Endodermal cell (in vitro differentiated cells): ENCODE measurements around the gene ALDH1A1. TPM values are rescaled to one million over a fixed set of nuclear protein-coding genes. Genes with fewer than 3 reads are reported as not detected.

Experiments used
- DNase-seq: peaks from one replicate; pipeline ENCODE4 v3.0.0-alpha.2; 2017
- H3K27ac ChIP-seq: 2 replicates; pipeline ENCODE4 v1.5.1; 2013; ENCODE audit warnings: mild to moderate bottlenecking, low read depth, low read length, moderate library complexity
- H3K27me3 ChIP-seq: 2 replicates; pipeline ENCODE4 v1.6.1; 2013; ENCODE audit warnings: mild to moderate bottlenecking, low read length, moderate library complexity; ENCODE audit not compliant: insufficient read depth, control insufficient read depth, poor library complexity, severe bottlenecking
- H3K36me3 ChIP-seq: 2 replicates; pipeline ENCODE4 v1.7.0; 2013; ENCODE audit warnings: mild to moderate bottlenecking, low read length, moderate library complexity; ENCODE audit not compliant: control insufficient read depth, insufficient read depth
- H3K4me1 ChIP-seq: one replicate; pipeline ENCODE4 v1.7.0; 2013; ENCODE audit warnings: low read length; ENCODE audit not compliant: control insufficient read depth, insufficient read depth
- H3K4me3 ChIP-seq: 2 replicates; pipeline ENCODE4 v1.5.1; 2013; ENCODE audit warnings: mild to moderate bottlenecking, low read length, moderate library complexity
- H3K9ac ChIP-seq: 2 replicates; pipeline ENCODE4 v1.6.1; 2013; ENCODE audit warnings: mild to moderate bottlenecking, low read length, moderate library complexity; ENCODE audit not compliant: poor library complexity, severe bottlenecking; ENCODE audit errors: extremely low read depth
- H3K9me3 ChIP-seq: 2 replicates; pipeline ENCODE4 v1.6.1; 2013; ENCODE audit warnings: mild to moderate bottlenecking, low read length, moderate library complexity; ENCODE audit not compliant: control insufficient read depth
- H3K27ac Mint-ChIP-seq: 2 replicates; pipeline ENCODE4 v1.8.0; 2020; ENCODE audit warnings: mixed read lengths
- H3K27me3 Mint-ChIP-seq: 2 replicates; pipeline ENCODE4 v1.8.0; 2021; ENCODE audit warnings: mild to moderate bottlenecking, mixed read lengths; ENCODE audit not compliant: insufficient read depth
- H3K36me3 Mint-ChIP-seq: 2 replicates; pipeline ENCODE4 v1.8.0; 2020; ENCODE audit warnings: low read depth, mixed read lengths
- H3K4me1 Mint-ChIP-seq: 2 replicates; pipeline ENCODE4 v1.8.0; 2020; ENCODE audit warnings: mixed read lengths
- H3K4me3 Mint-ChIP-seq: 2 replicates; pipeline ENCODE4 v1.8.0; 2020; ENCODE audit warnings: mild to moderate bottlenecking, moderate library complexity, mixed read lengths
- H3K9me3 Mint-ChIP-seq: 2 replicates; pipeline ENCODE4 v1.8.0; 2020; ENCODE audit warnings: mild to moderate bottlenecking, mixed read lengths
- WGBS, 2 experiments: methylation state at CpG; one replicate each; pipeline versions ENCODE4 v1.1.5 to v1.1.7; 2013; ENCODE audit warnings: missing lambda C conversion rate in 2 of 2, mixed read lengths in 1 of 2; ENCODE audit not compliant: insufficient coverage in 1 of 2, insufficient read length in 1 of 2; 5-methylcytosine and 5-hydroxymethylcytosine counted together
- total RNA-seq, 2 donors: library from RNA; stranded (reverse); fragmentation: NEBNext Ultra II Directional in 1 of 2; extraction: Animal tissue kit (Norgen Biotek cat#: 25700) in 1 of 2; gene quantifications; 2 replicates in 1 of 2; 3 replicates in 1 of 2; pipeline ENCODE4 v1.2.1, GENCODE V29; 2021
- TF ChIP-seq, protein P1 (sequence below): fragments of 200-600 bp; sonication (generic); conservative IDR thresholded peaks from 2 replicates; pipeline ENCODE4 v1.5.0; 2021; ENCODE audit warnings: antibody characterized with exemption, mild to moderate bottlenecking

The ALDH1A1 gene
- total RNA-seq, 2 donors from 2014 or later: 3.5 to 4.6 TPM

GRCh38 chr9:72997387-72997995 lies 44.6 kb upstream of the ALDH1A1 start:
- DNase-seq: peak; percentile 50
- H3K9me3 ChIP-seq: no peaks in the 10 kb centered on the region
- H3K4me1 Mint-ChIP-seq: peaks cover 12% of the 10 kb centered on the region
- H3K27me3 ChIP-seq: peaks cover 21% of the 10 kb centered on the region
- no peaks in the 10 kb centered on the region for H3K9me3 Mint-ChIP-seq
- H3K27me3 Mint-ChIP-seq: peaks cover 28% of the 10 kb centered on the region
- H3K4me3 Mint-ChIP-seq: no peak overlapping the region
- 86 to 90% methylated on average over 6 to 9 of the region's 9 CpGs for WGBS, 2 experiments
- no peak overlapping the region for H3K27ac ChIP-seq
- H3K4me3 ChIP-seq: peak overlapping the region; percentile 12
- no peak overlapping the region for H3K9ac ChIP-seq
- TF ChIP-seq, protein P1, sequence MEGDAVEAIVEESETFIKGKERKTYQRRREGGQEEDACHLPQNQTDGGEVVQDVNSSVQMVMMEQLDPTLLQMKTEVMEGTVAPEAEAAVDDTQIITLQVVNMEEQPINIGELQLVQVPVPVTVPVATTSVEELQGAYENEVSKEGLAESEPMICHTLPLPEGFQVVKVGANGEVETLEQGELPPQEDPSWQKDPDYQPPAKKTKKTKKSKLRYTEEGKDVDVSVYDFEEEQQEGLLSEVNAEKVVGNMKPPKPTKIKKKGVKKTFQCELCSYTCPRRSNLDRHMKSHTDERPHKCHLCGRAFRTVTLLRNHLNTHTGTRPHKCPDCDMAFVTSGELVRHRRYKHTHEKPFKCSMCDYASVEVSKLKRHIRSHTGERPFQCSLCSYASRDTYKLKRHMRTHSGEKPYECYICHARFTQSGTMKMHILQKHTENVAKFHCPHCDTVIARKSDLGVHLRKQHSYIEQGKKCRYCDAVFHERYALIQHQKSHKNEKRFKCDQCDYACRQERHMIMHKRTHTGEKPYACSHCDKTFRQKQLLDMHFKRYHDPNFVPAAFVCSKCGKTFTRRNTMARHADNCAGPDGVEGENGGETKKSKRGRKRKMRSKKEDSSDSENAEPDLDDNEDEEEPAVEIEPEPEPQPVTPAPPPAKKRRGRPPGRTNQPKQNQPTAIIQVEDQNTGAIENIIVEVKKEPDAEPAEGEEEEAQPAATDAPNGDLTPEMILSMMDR: no peak
- H3K36me3 Mint-ChIP-seq: no peaks in the 10 kb centered on the region
- H3K36me3 ChIP-seq: no peaks in the 10 kb centered on the region
- H3K27ac Mint-ChIP-seq: no peak overlapping the region
- H3K4me1 ChIP-seq: peaks cover 4% of the 10 kb centered on the region

- H3K4me1 Mint-ChIP-seq: peaks cover 12% of the 10 kb centered on the region
- Histone ChIP-seq H3K4me3 (peak overlapping the region; percentile 12), H3K4me1 (peaks cover 4% of the 10 kb centered on the region), H3K27me3 (peaks cover 21% of the 10 kb centered on the region), H3K27ac (no peak overlapping the region), H3K9ac (no peak overlapping the region), H3K9me3 (no peaks in the 10 kb centered on the region), H3K36me3 (no peaks in the 10 kb centered on the region)
- H3K36me3 Mint-ChIP-seq: no peaks in the 10 kb centered on the region
- no peak for DNase-seq
- TF ChIP-seq, protein P1: no peak
- H3K27me3 Mint-ChIP-seq: peaks cover 28% of the 10 kb centered on the region
- no peak overlapping the region for H3K27ac Mint-ChIP-seq
- H3K4me3 Mint-ChIP-seq: no peak overlapping the region
- H3K9me3 Mint-ChIP-seq: no peaks in the 10 kb centered on the region
Measured at GRCh38 chr9:72996684-72997314, 43.9 kb upstream of the ALDH1A1 start.

GRCh38 chr9:72996114-72996513 lies 43.3 kb upstream of the ALDH1A1 start:
- H3K27ac Mint-ChIP-seq: no peak overlapping the region
- Histone ChIP-seq H3K9me3 (no peaks in the 10 kb centered on the region), H3K27ac (no peak overlapping the region), H3K27me3 (peaks cover 21% of the 10 kb centered on the region), H3K4me1 (peaks cover 4% of the 10 kb centered on the region), H3K9ac (no peak overlapping the region), H3K4me3 (no peak overlapping the region), H3K36me3 (no peaks in the 10 kb centered on the region)
- 93% methylated on average over 2 of the region's 2 CpGs; no CpG with 5 or more reads in 1 of the 2 experiments for WGBS, 2 experiments
- peaks cover 12% of the 10 kb centered on the region for H3K4me1 Mint-ChIP-seq
- no peaks in the 10 kb centered on the region for H3K9me3 Mint-ChIP-seq
- DNase-seq: no peak
- no peaks in the 10 kb centered on the region for H3K36me3 Mint-ChIP-seq
- no peak overlapping the region for H3K4me3 Mint-ChIP-seq
- H3K27me3 Mint-ChIP-seq: peaks cover 28% of the 10 kb centered on the region
- TF ChIP-seq, protein P1: no peak
